SK-N-MC (cell line): ENCODE results near the gene ZNF516.

Experiments used
- DNase-seq: peaks from one replicate; pipeline ENCODE4 v3.0.0-alpha.2; 2011; ENCODE audit warnings: low read depth, low spot score
- H3K27ac ChIP-seq: fragments of 200-600 bp; sonication (generic); 2 replicates; pipeline ENCODE4 v1.5.1; 2016; ENCODE audit warnings: mixed run types
- H3K36me3 ChIP-seq: fragments of 200-600 bp; sonication (generic); 2 replicates; pipeline ENCODE4 v1.6.1; 2017; ENCODE audit warnings: antibody characterized with exemption, low read length, mixed read lengths; ENCODE audit not compliant: insufficient read depth
- H3K4me3 ChIP-seq: fragments of 200-600 bp; sonication (generic); 2 replicates; pipeline ENCODE4 v1.5.1; 2016
- H3K9ac ChIP-seq: fragments of 200-600 bp; sonication (generic); 2 replicates; pipeline ENCODE4 v1.8.0; 2017; ENCODE audit warnings: mixed run types, mixed read lengths; ENCODE audit not compliant: insufficient read length
- H3K9me3 ChIP-seq: fragments of 200-600 bp; sonication (generic); 2 replicates; pipeline ENCODE4 v1.6.1; 2017; ENCODE audit warnings: low read depth, mild to moderate bottlenecking, antibody characterized with exemption, low read length, moderate library complexity, mixed read lengths
- EZH2 ChIP-seq: fragments of 200-600 bp; sonication (generic); IDR thresholded peaks from one replicate; pipeline ENCODE4 v1.6.1; 2017; ENCODE audit warnings: antibody characterized with exemption
- FOXP2 ChIP-seq: optimal IDR thresholded peaks from 2 replicates; pipeline ENCODE3; 2011; ENCODE audit warnings: mild to moderate bottlenecking, moderate library complexity; ENCODE audit not compliant: insufficient read depth; ENCODE audit errors: extremely low read length, control extremely low read depth
- POLR2AphosphoS5 ChIP-seq: IDR thresholded peaks from 2 replicates; pipeline ENCODE4 v1.6.1; 2012; ENCODE audit warnings: mild to moderate bottlenecking, low read depth, low read length, borderline replicate concordance

ZNF516 gene

GRCh38 chr18:76504749-76505148 lies 9.7 kb upstream of the ZNF516 start:
- H3K9me3 ChIP-seq = no peaks in the 10 kb centered on the region
- DNase-seq = no peak
- no peak overlapping the region for H3K4me3 ChIP-seq
- TF ChIP-seq FOXP2 = no peak
- no peak for TF ChIP-seq POLR2AphosphoS5
- no peak for TF ChIP-seq EZH2
- H3K9ac ChIP-seq = no peak overlapping the region
- 0 out of 2 replicates have a peak overlapping the region, but pooled peaks have one; percentile 46 for H3K27ac ChIP-seq
- no peaks in the 10 kb centered on the region for H3K36me3 ChIP-seq

GRCh38 chr18:76503649-76504386 lies 8.8 kb upstream of the ZNF516 start:
- TF ChIP-seq FOXP2 (no peak), EZH2 (no peak), POLR2AphosphoS5 (no peak)
- Histone ChIP-seq H3K9me3 (no peaks in the 10 kb centered on the region), H3K36me3 (no peaks in the 10 kb centered on the region), H3K9ac (peak overlapping the region; percentile 22), H3K4me3 (no peak overlapping the region), H3K27ac (peak overlapping the region; percentile 86)
- no peak for DNase-seq

GRCh38 chr18:76502551-76502950 lies 7.5 kb upstream of the ZNF516 start:
- no peak for DNase-seq
- H3K4me3 ChIP-seq = no peak overlapping the region
- no peak overlapping the region for H3K9ac ChIP-seq
- H3K9me3 ChIP-seq = no peaks in the 10 kb centered on the region
- no peaks in the 10 kb centered on the region for H3K36me3 ChIP-seq
- H3K27ac ChIP-seq = peak overlapping the region; percentile 86; the same call in 1 of the 2 replicates
- TF ChIP-seq POLR2AphosphoS5 = no peak
- TF ChIP-seq FOXP2 = no peak
- no peak for TF ChIP-seq EZH2

- no peaks in the 10 kb centered on the region for H3K9me3 ChIP-seq
- DNase-seq = peak; percentile 88
- H3K27ac ChIP-seq = peak overlapping the region; percentile 99
- H3K4me3 ChIP-seq = peak overlapping the region; percentile 58
- no peaks in the 10 kb centered on the region for H3K36me3 ChIP-seq
- TF ChIP-seq EZH2 (no peak), FOXP2 (no peak), POLR2AphosphoS5 (no peak; the same call in 1 of the 2 replicates)
- peak overlapping the region; percentile 68 for H3K9ac ChIP-seq
Observed at GRCh38 chr18:76499637-76500340, 4.7 kb upstream of the ZNF516 start.

- peak overlapping the region; percentile 68 for H3K9ac ChIP-seq
- peak overlapping the region; percentile 58 for H3K4me3 ChIP-seq
- TF ChIP-seq FOXP2 = no peak
- no peak for TF ChIP-seq EZH2
- no peak for TF ChIP-seq POLR2AphosphoS5
- no peaks in the 10 kb centered on the region for H3K9me3 ChIP-seq
- DNase-seq = no peak
- H3K27ac ChIP-seq = peak overlapping the region; percentile 99
- H3K36me3 ChIP-seq = no peaks in the 10 kb centered on the region
Observed at GRCh38 chr18:76499021-76499420, 4.0 kb upstream of the ZNF516 start.

- TF ChIP-seq POLR2AphosphoS5 (no peak), EZH2 (no peak), FOXP2 (no peak)
- DNase-seq = no peak
- Histone ChIP-seq H3K9me3 (no peaks in the 10 kb centered on the region), H3K27ac (peak overlapping the region; percentile 99), H3K9ac (no peak overlapping the region), H3K36me3 (no peaks in the 10 kb centered on the region), H3K4me3 (peak overlapping the region; percentile 9; the same call in 1 of the 2 replicates)
Observed at GRCh38 chr18:76498064-76498463, 3.0 kb upstream of the ZNF516 start.

GRCh38 chr18:76497021-76497420 lies 2.0 kb upstream of the ZNF516 start:
- TF ChIP-seq FOXP2 (no peak), EZH2 (no peak), POLR2AphosphoS5 (no peak)
- Histone ChIP-seq H3K9ac (no peak overlapping the region), H3K9me3 (no peaks in the 10 kb centered on the region), H3K36me3 (no peaks in the 10 kb centered on the region), H3K4me3 (no peak overlapping the region), H3K27ac (peak overlapping the region; percentile 99)
- DNase-seq = no peak

- TF ChIP-seq EZH2 (no peak), FOXP2 (no peak)
- no peak overlapping the region for H3K4me3 ChIP-seq
- H3K9me3 ChIP-seq = no peaks in the 10 kb centered on the region
- peak overlapping the region; percentile 99 for H3K27ac ChIP-seq
- DNase-seq = no peak
- no peaks in the 10 kb centered on the region for H3K36me3 ChIP-seq
- no peak overlapping the region for H3K9ac ChIP-seq
Observed at GRCh38 chr18:76496194-76496890, 1.3 kb upstream of the ZNF516 start.
